Brain microvascular endothelial cell (primary cell): ENCODE measurements around the gene PHF2.

ENCODE experiments used
- DNase-seq: peaks from one replicate; pipeline ENCODE4 v3.0.0-alpha.2; 2020
- H3K27ac ChIP-seq: fragments of 250-450 bp; sonication (Bioruptor Pico); 2 replicates; pipeline ENCODE4 v1.5.1; 2020; ENCODE audit warnings: mild to moderate bottlenecking, moderate library complexity
- H3K27me3 ChIP-seq: fragments of 250-450 bp; sonication (Bioruptor Pico); replicated peaks from 2 replicates; pipeline ENCODE4 v1.5.1; 2020; ENCODE audit warnings: mild to moderate bottlenecking
- H3K36me3 ChIP-seq: fragments of 250-450 bp; sonication (Bioruptor Pico); replicated peaks from 2 replicates; pipeline ENCODE4 v1.5.1; 2020; ENCODE audit warnings: mild to moderate bottlenecking
- H3K4me3 ChIP-seq: 2 replicates; pipeline ENCODE4 v1.5.1; 2011; ENCODE audit warnings: low read depth, mild to moderate bottlenecking, control low read depth, low read length, moderate library complexity
- in situ Hi-C: cut with HindIII; loops from 2 replicates; pipeline ENCODE4 v1.10.0; 2017; ENCODE audit warnings: low sequenced_read_pairs, low pct_ligation_motif_present
- TF ChIP-seq, protein P1 (sequence below): IDR thresholded peaks from 2 replicates; pipeline ENCODE4 v1.5.1; 2011; ENCODE audit warnings: low read depth, mild to moderate bottlenecking, moderate library complexity, low read length, control low read depth, inconsistent platforms; ENCODE audit errors: missing control alignments

PHF2 gene

DNA sequence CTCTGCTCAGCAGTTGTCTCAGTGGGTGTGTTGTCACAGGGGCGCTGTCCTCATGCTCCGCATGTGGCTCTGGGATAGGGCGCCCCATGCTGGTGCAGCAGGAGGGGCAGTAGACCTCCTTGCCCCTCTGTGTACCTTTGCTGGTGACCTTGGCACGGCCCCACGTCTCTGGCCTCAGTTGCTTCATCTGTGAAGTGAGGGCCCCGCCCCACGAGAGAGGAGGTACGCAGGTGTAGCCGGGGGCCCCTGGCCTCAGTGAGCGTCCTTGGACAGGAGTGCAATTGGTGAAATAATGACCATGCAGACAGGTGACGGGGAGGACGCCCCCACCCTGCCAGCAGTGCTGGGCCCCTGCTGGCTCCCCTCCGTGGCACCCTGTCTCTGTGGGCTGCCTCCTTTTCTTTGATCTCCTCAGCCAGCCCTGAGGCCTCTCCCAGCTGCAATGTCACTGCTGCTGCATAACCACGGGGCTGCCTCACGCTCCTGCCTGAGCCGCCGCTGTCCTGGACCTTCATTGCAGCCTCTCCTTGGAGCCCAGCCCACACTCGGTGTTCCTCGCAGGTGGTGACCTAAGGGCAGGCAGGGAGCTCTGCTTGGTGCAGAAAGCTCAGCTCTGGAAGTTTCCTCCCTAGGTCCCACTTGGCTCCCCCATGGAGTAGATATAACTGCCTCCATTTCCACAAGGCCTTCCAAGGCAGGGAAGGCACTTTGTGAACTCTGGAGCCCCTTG lies 57.3 kb downstream of the PHF2 start:
- H3K27me3 ChIP-seq, result no peaks in the 10 kb centered on the region
- no peak overlapping the region for H3K27ac ChIP-seq
- TF ChIP-seq, protein P1, sequence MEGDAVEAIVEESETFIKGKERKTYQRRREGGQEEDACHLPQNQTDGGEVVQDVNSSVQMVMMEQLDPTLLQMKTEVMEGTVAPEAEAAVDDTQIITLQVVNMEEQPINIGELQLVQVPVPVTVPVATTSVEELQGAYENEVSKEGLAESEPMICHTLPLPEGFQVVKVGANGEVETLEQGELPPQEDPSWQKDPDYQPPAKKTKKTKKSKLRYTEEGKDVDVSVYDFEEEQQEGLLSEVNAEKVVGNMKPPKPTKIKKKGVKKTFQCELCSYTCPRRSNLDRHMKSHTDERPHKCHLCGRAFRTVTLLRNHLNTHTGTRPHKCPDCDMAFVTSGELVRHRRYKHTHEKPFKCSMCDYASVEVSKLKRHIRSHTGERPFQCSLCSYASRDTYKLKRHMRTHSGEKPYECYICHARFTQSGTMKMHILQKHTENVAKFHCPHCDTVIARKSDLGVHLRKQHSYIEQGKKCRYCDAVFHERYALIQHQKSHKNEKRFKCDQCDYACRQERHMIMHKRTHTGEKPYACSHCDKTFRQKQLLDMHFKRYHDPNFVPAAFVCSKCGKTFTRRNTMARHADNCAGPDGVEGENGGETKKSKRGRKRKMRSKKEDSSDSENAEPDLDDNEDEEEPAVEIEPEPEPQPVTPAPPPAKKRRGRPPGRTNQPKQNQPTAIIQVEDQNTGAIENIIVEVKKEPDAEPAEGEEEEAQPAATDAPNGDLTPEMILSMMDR, result no peak
- in situ Hi-C loops, result no loop called here
- no peak for DNase-seq
- H3K4me3 ChIP-seq, result no peak overlapping the region
- H3K36me3 ChIP-seq, result peaks cover 6% of the 10 kb centered on the region

GRCh38 chr9:93634311-93635185 lies 58.2 kb downstream of the PHF2 start:
- Histone ChIP-seq H3K27ac (no peak overlapping the region), H3K36me3 (peaks cover 6% of the 10 kb centered on the region), H3K27me3 (no peaks in the 10 kb centered on the region), H3K4me3 (no peak overlapping the region)
- DNase-seq, result no peak
- TF ChIP-seq, protein P1, result no peak
- in situ Hi-C loops, result no loop called here

GRCh38 chr9:93635186-93636107 lies 59.1 kb downstream of the PHF2 start:
- TF ChIP-seq, protein P1, result no peak
- H3K36me3 ChIP-seq, result peaks cover 6% of the 10 kb centered on the region
- no peaks in the 10 kb centered on the region for H3K27me3 ChIP-seq
- DNase-seq, result no peak
- no peak overlapping the region for H3K4me3 ChIP-seq
- in situ Hi-C loops, result no loop called here
- no peak overlapping the region for H3K27ac ChIP-seq

- H3K27ac ChIP-seq, result no peak overlapping the region
- H3K27me3 ChIP-seq, result no peaks in the 10 kb centered on the region
- DNase-seq, result no peak
- no peak overlapping the region for H3K4me3 ChIP-seq
- peaks cover 6% of the 10 kb centered on the region for H3K36me3 ChIP-seq
- in situ Hi-C loops, result no loop called here
- TF ChIP-seq, protein P1, result no peak
These were observed 59.8 kb downstream of the PHF2 start for GRCh38 chr9:93636172-93636661.

DNA sequence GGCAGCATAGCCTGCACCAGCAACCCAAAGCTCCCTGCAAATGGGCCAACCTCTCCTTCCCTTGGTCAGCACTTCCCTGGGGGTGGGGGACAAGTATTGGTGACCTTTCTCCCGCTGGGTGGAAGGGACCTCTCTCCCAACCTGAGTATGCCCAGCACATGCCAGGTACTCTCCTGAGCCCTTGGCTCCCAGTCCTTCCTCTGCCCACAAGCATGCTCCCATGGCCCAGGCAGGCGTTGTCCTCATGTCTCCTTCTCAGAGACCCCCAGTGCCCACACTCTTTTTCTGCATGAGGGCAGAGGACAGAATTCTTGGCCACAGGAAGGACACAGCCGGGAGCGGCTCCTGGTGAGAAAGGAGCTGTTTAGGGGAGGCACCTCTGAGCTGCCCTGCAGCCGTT lies 60.3 kb downstream of the PHF2 start:
- Histone ChIP-seq H3K27ac (no peak overlapping the region), H3K27me3 (no peaks in the 10 kb centered on the region), H3K36me3 (peaks cover 6% of the 10 kb centered on the region), H3K4me3 (no peak overlapping the region)
- DNase-seq, result no peak
- in situ Hi-C loops, result no loop called here
- TF ChIP-seq, protein P1, result no peak
